Keratinocyte (primary cell): ENCODE measurements around the gene ARHGAP22. TPM values are rescaled to one million over a fixed set of nuclear protein-coding genes. Genes with fewer than 3 reads are reported as not detected.

Experiments
- DNase-seq: peaks from one replicate; pipeline ENCODE4 v3.0.0-alpha.2; 2011; ENCODE audit warnings: low read depth, missing footprints, low spot score
- FAIRE-seq: peaks from 2 replicates; lab custom pipeline; 2011; peaks lifted over from hg19 to GRCh38; lab: Jason Lieb, UNC
- H2AFZ ChIP-seq: 2 replicates; pipeline ENCODE4 v1.6.0; 2012; ENCODE audit warnings: low read length, control low read depth, inconsistent platforms; ENCODE audit not compliant: control insufficient read depth
- H3K27ac ChIP-seq: 2 replicates; pipeline ENCODE4 v1.5.1; 2011; ENCODE audit warnings: low read length; ENCODE audit not compliant: control insufficient read depth, insufficient read depth
- H3K27me3 ChIP-seq: 3 replicates; pipeline ENCODE4 v1.6.0; 2011; ENCODE audit warnings: low read length; ENCODE audit not compliant: control insufficient read depth, insufficient read depth; ENCODE audit errors: extremely low read depth
- H3K36me3 ChIP-seq, 2 experiments: 2 replicates in 1 of 2; 3 replicates in 1 of 2; pipeline ENCODE4 v1.5.1; 2011; ENCODE audit warnings: low read length in 2 of 2, mild to moderate bottlenecking in 1 of 2; ENCODE audit not compliant: control insufficient read depth in 2 of 2, insufficient read depth in 2 of 2; ENCODE audit errors: extremely low read depth in 1 of 2
- H3K4me1 ChIP-seq: 3 replicates; pipeline ENCODE4 v1.5.1; 2011; ENCODE audit warnings: low read length; ENCODE audit not compliant: control insufficient read depth, insufficient read depth; ENCODE audit errors: extremely low read depth
- H3K4me2 ChIP-seq: 3 replicates; pipeline ENCODE4 v1.6.0; 2011; ENCODE audit warnings: low read depth, low read length; ENCODE audit not compliant: control insufficient read depth, insufficient read depth; ENCODE audit errors: extremely low read depth
- H3K4me3 ChIP-seq, 3 experiments: fragments of 200-600 bp in 1 of 3; sonication (generic) in 1 of 3; 2 replicates in 2 of 3; 3 replicates in 1 of 3; pipeline ENCODE4 v1.5.1; 2011 to 2016; ENCODE audit warnings: low read length in 3 of 3, mild to moderate bottlenecking in 3 of 3, control low read depth in 2 of 3, inconsistent platforms in 1 of 3, low read depth in 1 of 3, mixed read lengths in 1 of 3, mixed run types in 1 of 3, moderate library complexity in 1 of 3; ENCODE audit not compliant: control insufficient read depth in 2 of 3, insufficient read depth in 2 of 3; ENCODE audit errors: extremely low read depth in 1 of 3
- H3K79me2 ChIP-seq: 2 replicates; pipeline ENCODE4 v1.6.0; 2012; ENCODE audit warnings: low read length; ENCODE audit not compliant: control insufficient read depth, insufficient read depth
- H3K9ac ChIP-seq: 3 replicates; pipeline ENCODE4 v1.6.0; 2011; ENCODE audit warnings: low read length; ENCODE audit not compliant: control insufficient read depth, insufficient read depth; ENCODE audit errors: extremely low read depth
- H3K9me1 ChIP-seq: 3 replicates; pipeline ENCODE4 v1.6.0; 2011; ENCODE audit warnings: low read length; ENCODE audit not compliant: control insufficient read depth, insufficient read depth; ENCODE audit errors: extremely low read depth
- H3K9me3 ChIP-seq: 2 replicates; pipeline ENCODE4 v1.5.1; 2012; ENCODE audit warnings: low read depth, low read length; ENCODE audit not compliant: control insufficient read depth
- H4K20me1 ChIP-seq: 3 replicates; pipeline ENCODE4 v1.6.0; 2011; ENCODE audit warnings: low read length; ENCODE audit not compliant: control insufficient read depth, insufficient read depth; ENCODE audit errors: extremely low read depth
- CTCF ChIP-seq, 3 experiments: IDR thresholded peaks in 1 of 3; conservative IDR thresholded peaks in 1 of 3; optimal IDR thresholded peaks in 1 of 3; 2 replicates in 2 of 3; 3 replicates in 1 of 3; pipeline versions ENCODE3 to v1.5.1; 2011; ENCODE audit warnings: low read length in 3 of 3, mild to moderate bottlenecking in 3 of 3, moderate library complexity in 2 of 3, control low read depth in 1 of 3, inconsistent platforms in 1 of 3; ENCODE audit not compliant: insufficient read depth in 2 of 3; ENCODE audit errors: extremely low read depth in 1 of 3
- EZH2 ChIP-seq: IDR thresholded peaks from one replicate; pipeline ENCODE4 v1.6.1; 2012; ENCODE audit warnings: inconsistent platforms, mild to moderate bottlenecking, low read length, moderate library complexity
- dilution Hi-C: fragments of 300-500 bp; cut with MboI; formaldehyde crosslinking; loops from one replicate; pipeline ENCODE4 v1.7.0; 2020; ENCODE audit warnings: low sequenced_read_pairs; ENCODE audit not compliant: extremely low pct_ligation_motif_present
- polyA plus RNA-seq, 5 experiments: library from polyadenylated mRNA; depleted of rRNA in 3 of 5; stranded (reverse) in 3 of 5; stranded (forward) in 1 of 5; unstranded in 1 of 5; fragments of >200 nt; gene quantifications; 1 replicate in 1 of 5; 2 replicates in 3 of 5; 3 replicates in 1 of 5; pipeline versions ENCODE4 v1.2.1 to v1.2.3, GENCODE V29; 2011 to 2012; ENCODE audit warnings: missing spikeins in 2 of 5, low read depth in 1 of 5, low replicate concordance in 1 of 5

The ARHGAP22 gene
- polyA plus RNA-seq, 1 donor (not counting 4 experiments of a cell fraction or from before 2014, with no cell fraction given): 4.9 TPM

- TF ChIP-seq CTCF (optimal IDR thresholded peaks at IDR 0.05 in 1 of 3, IDR thresholded peaks at IDR 0.05 in 1 of 3, conservative IDR thresholded peaks at IDR 0.05 in 1 of 3; ENCODE audit: extremely low read depth in 1 of 3, insufficient read depth in 2 of 3, low read length in 3 of 3) (no peak), EZH2 (no peak)
- dilution Hi-C loops: no loop called here
- Histone ChIP-seq H3K9ac (no peak overlapping the region), H2AFZ (peak overlapping the region; percentile 50), H3K27me3 (no peaks in the 10 kb centered on the region), H3K4me1 (peaks cover 15% of the 10 kb centered on the region), H3K4me3 (no peak overlapping the region), H3K9me1 (no peaks in the 10 kb centered on the region), H3K4me2 (peak overlapping the region; percentile 11), H3K79me2 (no peaks in the 10 kb centered on the region), H3K27ac (no peak overlapping the region), H3K9me3 (peaks cover 3% of the 10 kb centered on the region), H3K36me3 (no peaks in the 10 kb centered on the region), H4K20me1 (no peaks in the 10 kb centered on the region)
- FAIRE-seq (peak; percentile 98), DNase-seq (no peak)
Observed at GRCh38 chr10:48589266-48589665, 15.6 kb downstream of the ARHGAP22 start.

GRCh38 chr10:48587819-48588218 is 17.1 kb downstream of the ARHGAP22 start:
- no peak for TF ChIP-seq EZH2
- TF ChIP-seq CTCF (optimal IDR thresholded peaks at IDR 0.05 in 1 of 3, IDR thresholded peaks at IDR 0.05 in 1 of 3, conservative IDR thresholded peaks at IDR 0.05 in 1 of 3; ENCODE audit: extremely low read depth in 1 of 3, insufficient read depth in 2 of 3, low read length in 3 of 3): no peak
- Histone ChIP-seq H3K4me3 (no peak overlapping the region), H3K9ac (no peak overlapping the region), H2AFZ (no peak overlapping the region), H3K4me1 (peaks cover 15% of the 10 kb centered on the region), H3K4me2 (no peak overlapping the region), H3K36me3 (no peaks in the 10 kb centered on the region), H3K27ac (no peak overlapping the region), H3K79me2 (no peaks in the 10 kb centered on the region), H3K27me3 (peaks cover 2% of the 10 kb centered on the region), H4K20me1 (no peaks in the 10 kb centered on the region), H3K9me1 (no peaks in the 10 kb centered on the region), H3K9me3 (peaks cover 3% of the 10 kb centered on the region)
- FAIRE-seq: no peak
- DNase-seq: no peak
- dilution Hi-C loops: no loop called here
